GM12801 (cell line): ENCODE data around the gene THAP4.

Experiments
- CTCF ChIP-seq: IDR thresholded peaks from one replicate; pipeline ENCODE4 v1.5.1; 2011; ENCODE audit warnings: control low read depth; ENCODE audit not compliant: insufficient read length; ENCODE audit errors: extremely low read depth

THAP4 gene

GRCh38 chr2:241612156-241613016 is 24.6 kb downstream of the THAP4 start:
- no peak for TF ChIP-seq CTCF

- TF ChIP-seq CTCF, result no peak
Observed at GRCh38 chr2:241611062-241611461, 25.9 kb downstream of the THAP4 start.

GRCh38 chr2:241609859-241610793 is 26.8 kb downstream of the THAP4 start:
- no peak for TF ChIP-seq CTCF

- no peak for TF ChIP-seq CTCF
Observed at GRCh38 chr2:241608881-241609280, 28.1 kb downstream of the THAP4 start.

- no peak for TF ChIP-seq CTCF
Observed at GRCh38 chr2:241607162-241607885, 29.6 kb downstream of the THAP4 start.

GRCh38 chr2:241606186-241606585 is 30.8 kb downstream of the THAP4 start:
- TF ChIP-seq CTCF, result no peak

GRCh38 chr2:241603686-241604085 is 33.3 kb downstream of the THAP4 start:
- TF ChIP-seq CTCF, result no peak
